CD4-positive, CD25-positive, alpha-beta regulatory T cell (primary cell): ENCODE results near the gene PLCXD3. TPM values are rescaled to one million over a fixed set of nuclear protein-coding genes. Genes with fewer than 3 reads are reported as not detected.

Source experiments
- ATAC-seq, 2 donors: fragments of 150-1000 bp; cut with Tn5 transposase; one replicate each; pipeline ENCODE4 v1.10.0; 2021; ENCODE audit warnings: low read depth in 2 of 2, moderate number of reproducible peaks in 2 of 2, moderate library complexity in 1 of 2
- DNase-seq, 3 donors: peaks; one replicate each; pipeline versions ENCODE4 v3.0.0 to v3.0.0-alpha.2; 2012 to 2022; ENCODE audit warnings: mixed read lengths in 1 of 3
- H3K27ac ChIP-seq: one replicate; pipeline ENCODE4 v1.7.0; 2013; ENCODE audit warnings: mild to moderate bottlenecking, low read length; ENCODE audit not compliant: insufficient read depth, poor library complexity, severe bottlenecking
- H3K27me3 ChIP-seq: one replicate; pipeline ENCODE4 v1.7.0; 2013; ENCODE audit warnings: low read length; ENCODE audit not compliant: control insufficient read depth, insufficient read depth
- H3K36me3 ChIP-seq: one replicate; pipeline ENCODE4 v1.7.0; 2013; ENCODE audit warnings: mild to moderate bottlenecking, low read length, moderate library complexity; ENCODE audit not compliant: control insufficient read depth, insufficient read depth
- H3K4me1 ChIP-seq: 2 replicates; pipeline ENCODE4 v1.7.0; 2013; ENCODE audit warnings: mild to moderate bottlenecking, low read length; ENCODE audit not compliant: insufficient read depth, control insufficient read depth, poor library complexity, severe bottlenecking
- H3K4me3 ChIP-seq: one replicate; pipeline ENCODE4 v1.7.0; 2013; ENCODE audit warnings: low read depth, mild to moderate bottlenecking, low read length, moderate library complexity
- H3K9me3 ChIP-seq, 2 experiments: 1 replicate in 1 of 2; 2 replicates in 1 of 2; pipeline ENCODE4 v1.7.0; 2013; ENCODE audit warnings: low read length in 2 of 2, mild to moderate bottlenecking in 1 of 2, moderate library complexity in 1 of 2; ENCODE audit not compliant: control insufficient read depth in 2 of 2
- H3K27ac Mint-ChIP-seq, 3 donors: one replicate each; pipeline ENCODE4 v1.8.0; 2020 to 2022; ENCODE audit warnings: mild to moderate bottlenecking in 3 of 3, mixed read lengths in 3 of 3, moderate library complexity in 2 of 3
- H3K27me3 Mint-ChIP-seq: one replicate; pipeline ENCODE4 v1.8.0; 2022; ENCODE audit warnings: mild to moderate bottlenecking, mixed read lengths
- H3K36me3 Mint-ChIP-seq: one replicate; pipeline ENCODE4 v1.8.0; 2020; ENCODE audit warnings: mixed read lengths
- H3K4me1 Mint-ChIP-seq, 4 donors: one replicate each; pipeline ENCODE4 v1.8.0; 2020 to 2022; ENCODE audit warnings: mixed read lengths in 4 of 4, mild to moderate bottlenecking in 1 of 4
- H3K4me3 Mint-ChIP-seq, 4 donors: one replicate each; pipeline ENCODE4 v1.8.0; 2020 to 2022; ENCODE audit warnings: mild to moderate bottlenecking in 4 of 4, mixed read lengths in 4 of 4, moderate library complexity in 3 of 4
- H3K9me3 Mint-ChIP-seq, 7 donors: one replicate each; pipeline ENCODE4 v1.8.0; 2020 to 2022; ENCODE audit warnings: mixed read lengths in 7 of 7, mild to moderate bottlenecking in 3 of 7, moderate library complexity in 2 of 7
- polyA plus RNA-seq, 4 donors: library from polyadenylated mRNA; unstranded; fragments of 300-500 nt; fragmentation: Illumina TruSeq; gene quantifications; one replicate each; pipeline ENCODE4 v1.2.3, GENCODE V29; 2021
- total RNA-seq: library from RNA; stranded (reverse); gene quantifications from one replicate; pipeline ENCODE4 v1.2.3, GENCODE V29; 2022

The PLCXD3 gene
- total and polyA plus RNA-seq, 5 donors from 2014 or later, result not detected

GRCh38 chr5:41420492-41421067, 89.8 kb downstream of the PLCXD3 start:
- H3K27ac ChIP-seq, result no peak overlapping the region
- no peak overlapping the region for H3K4me3 Mint-ChIP-seq
- DNase-seq (no peak), ATAC-seq (no peak)
- peaks cover 0 to 3% (median 0%) of the 10 kb centered on the region in 7 donors for H3K9me3 Mint-ChIP-seq
- H3K4me1 Mint-ChIP-seq, result no peaks in the 10 kb centered on the region
- H3K27me3 ChIP-seq, result no peaks in the 10 kb centered on the region
- no peaks in the 10 kb centered on the region for H3K4me1 ChIP-seq
- no peaks in the 10 kb centered on the region for H3K36me3 ChIP-seq
- H3K4me3 ChIP-seq, result no peak overlapping the region
- H3K27ac Mint-ChIP-seq, result no peak overlapping the region
- H3K27me3 Mint-ChIP-seq, result no peaks in the 10 kb centered on the region
- no peaks in the 10 kb centered on the region for H3K36me3 Mint-ChIP-seq
- no peaks in the 10 kb centered on the region for H3K9me3 ChIP-seq

GRCh38 chr5:41418220-41419031, 92.0 kb downstream of the PLCXD3 start:
- Histone ChIP-seq H3K27me3 (no peaks in the 10 kb centered on the region), H3K9me3 (no peaks in the 10 kb centered on the region), H3K36me3 (no peaks in the 10 kb centered on the region), H3K4me3 (no peak overlapping the region), H3K27ac (no peak overlapping the region), H3K4me1 (no peaks in the 10 kb centered on the region)
- no peaks in the 10 kb centered on the region for H3K4me1 Mint-ChIP-seq
- no peaks in the 10 kb centered on the region for H3K27me3 Mint-ChIP-seq
- no peaks in the 10 kb centered on the region for H3K36me3 Mint-ChIP-seq
- no peak overlapping the region for H3K27ac Mint-ChIP-seq
- no peak for DNase-seq
- no peak overlapping the region for H3K4me3 Mint-ChIP-seq
- H3K9me3 Mint-ChIP-seq, result peaks cover 0 to 3% (median 0%) of the 10 kb centered on the region in 7 donors
- no peak for ATAC-seq

DNA sequence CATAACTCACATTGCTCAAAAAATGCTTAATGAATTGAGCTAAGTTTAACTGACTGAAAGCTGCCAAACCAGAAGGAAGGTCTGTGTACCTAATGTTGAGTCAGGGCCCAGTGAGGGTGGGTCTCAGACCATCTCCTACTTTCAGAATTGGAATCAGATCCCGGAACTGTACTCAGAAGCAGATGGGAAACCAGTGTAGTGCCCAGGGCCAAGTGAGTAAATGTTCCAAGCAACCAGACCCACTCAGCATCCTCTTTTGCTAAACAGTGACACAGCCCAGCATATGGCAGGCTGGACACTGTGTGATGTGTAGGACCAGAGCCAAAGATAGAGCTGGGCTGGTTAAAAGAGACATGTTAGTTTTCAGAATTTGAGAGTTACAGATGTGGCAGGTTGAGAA, 94.1 kb downstream of the PLCXD3 start:
- Mint-ChIP-seq H3K4me3 (no peak overlapping the region), H3K27me3 (no peaks in the 10 kb centered on the region), H3K27ac (no peak overlapping the region), H3K4me1 (no peaks in the 10 kb centered on the region), H3K9me3 (peaks cover 0 to 3% (median 0%) of the 10 kb centered on the region in 7 donors), H3K36me3 (no peaks in the 10 kb centered on the region)
- Histone ChIP-seq H3K4me1 (no peaks in the 10 kb centered on the region), H3K27me3 (no peaks in the 10 kb centered on the region), H3K4me3 (no peak overlapping the region), H3K36me3 (no peaks in the 10 kb centered on the region), H3K27ac (no peak overlapping the region), H3K9me3 (no peaks in the 10 kb centered on the region)
- DNase-seq (no peak), ATAC-seq (no peak)

DNA sequence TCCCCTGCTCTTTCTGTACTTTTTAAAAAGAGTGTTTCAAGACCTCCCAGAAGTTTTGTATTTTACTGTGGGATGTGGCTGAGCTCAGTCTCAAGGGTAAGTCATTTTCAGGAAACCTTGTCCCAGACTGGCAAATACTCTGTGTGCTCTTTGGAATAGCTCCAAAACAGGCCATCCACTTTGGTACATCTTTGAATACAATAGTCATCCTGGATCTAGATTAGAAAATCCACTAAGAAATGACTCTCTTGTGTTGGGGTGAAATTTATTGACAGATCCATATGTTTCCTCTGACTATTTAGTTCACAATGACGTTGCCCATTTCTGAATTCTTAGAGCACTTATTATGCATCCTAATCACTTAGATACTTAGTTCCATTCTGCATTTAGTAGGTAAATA, 95.2 kb downstream of the PLCXD3 start:
- Histone ChIP-seq H3K27me3 (no peaks in the 10 kb centered on the region), H3K9me3 (no peaks in the 10 kb centered on the region), H3K4me1 (no peaks in the 10 kb centered on the region), H3K36me3 (no peaks in the 10 kb centered on the region), H3K4me3 (no peak overlapping the region), H3K27ac (no peak overlapping the region)
- no peak for ATAC-seq
- DNase-seq, result no peak
- H3K4me3 Mint-ChIP-seq, result no peak overlapping the region
- H3K9me3 Mint-ChIP-seq, result peaks cover 0 to 3% (median 0%) of the 10 kb centered on the region in 7 donors
- no peak overlapping the region for H3K27ac Mint-ChIP-seq
- no peaks in the 10 kb centered on the region for H3K4me1 Mint-ChIP-seq
- H3K36me3 Mint-ChIP-seq, result no peaks in the 10 kb centered on the region
- no peaks in the 10 kb centered on the region for H3K27me3 Mint-ChIP-seq

GRCh38 chr5:41414598-41414997, 95.8 kb downstream of the PLCXD3 start:
- Histone ChIP-seq H3K27ac (no peak overlapping the region), H3K36me3 (no peaks in the 10 kb centered on the region), H3K9me3 (no peaks in the 10 kb centered on the region), H3K27me3 (no peaks in the 10 kb centered on the region), H3K4me1 (no peaks in the 10 kb centered on the region), H3K4me3 (no peak overlapping the region)
- H3K36me3 Mint-ChIP-seq, result no peaks in the 10 kb centered on the region
- ATAC-seq, result no peak
- peaks cover 0 to 2% (median 0%) of the 10 kb centered on the region in 7 donors for H3K9me3 Mint-ChIP-seq
- no peak overlapping the region for H3K27ac Mint-ChIP-seq
- H3K27me3 Mint-ChIP-seq, result no peaks in the 10 kb centered on the region
- H3K4me3 Mint-ChIP-seq, result no peak overlapping the region
- no peaks in the 10 kb centered on the region for H3K4me1 Mint-ChIP-seq
- no peak for DNase-seq

GRCh38 chr5:41413074-41413473, 97.3 kb downstream of the PLCXD3 start:
- Mint-ChIP-seq H3K36me3 (no peaks in the 10 kb centered on the region), H3K27me3 (no peaks in the 10 kb centered on the region), H3K9me3 (peaks cover 0 to 4% (median 0%) of the 10 kb centered on the region in 7 donors), H3K4me1 (no peaks in the 10 kb centered on the region), H3K4me3 (no peak overlapping the region), H3K27ac (no peak overlapping the region)
- no peaks in the 10 kb centered on the region for H3K9me3 ChIP-seq
- H3K4me3 ChIP-seq, result no peak overlapping the region
- ATAC-seq (no peak), DNase-seq (no peak)
- no peaks in the 10 kb centered on the region for H3K27me3 ChIP-seq
- no peaks in the 10 kb centered on the region for H3K36me3 ChIP-seq
- no peaks in the 10 kb centered on the region for H3K4me1 ChIP-seq
- H3K27ac ChIP-seq, result no peak overlapping the region

GRCh38 chr5:41412496-41412895, 97.9 kb downstream of the PLCXD3 start:
- Mint-ChIP-seq H3K4me1 (no peaks in the 10 kb centered on the region), H3K27ac (no peak overlapping the region), H3K36me3 (no peaks in the 10 kb centered on the region), H3K27me3 (no peaks in the 10 kb centered on the region), H3K9me3 (peaks cover 0 to 4% (median 0%) of the 10 kb centered on the region in 7 donors), H3K4me3 (no peak overlapping the region)
- H3K36me3 ChIP-seq, result no peaks in the 10 kb centered on the region
- no peak overlapping the region for H3K4me3 ChIP-seq
- H3K4me1 ChIP-seq, result no peaks in the 10 kb centered on the region
- DNase-seq (no peak), ATAC-seq (no peak)
- H3K27ac ChIP-seq, result no peak overlapping the region
- no peaks in the 10 kb centered on the region for H3K27me3 ChIP-seq
- no peaks in the 10 kb centered on the region for H3K9me3 ChIP-seq

DNA sequence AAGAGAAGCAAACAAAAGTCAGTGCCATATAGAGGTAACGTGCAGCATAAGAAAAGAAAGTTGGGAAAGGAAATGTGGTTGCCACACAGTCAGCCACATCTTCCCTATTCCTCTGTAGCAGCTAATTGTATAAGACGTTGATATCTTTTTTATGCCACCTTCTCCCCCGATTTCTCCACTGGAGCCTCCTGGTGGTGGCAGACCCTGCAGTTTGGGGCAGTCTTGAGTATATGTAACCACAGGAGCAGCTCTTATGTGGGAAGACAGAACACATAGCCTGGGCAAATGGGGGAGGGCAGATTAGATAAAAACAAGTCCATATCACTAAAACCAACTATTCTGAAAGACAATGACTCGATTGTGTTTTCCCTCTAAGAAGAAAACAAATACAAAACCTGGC, 99.7 kb downstream of the PLCXD3 start:
- ATAC-seq (no peak), DNase-seq (no peak)
- no peaks in the 10 kb centered on the region for H3K36me3 Mint-ChIP-seq
- no peaks in the 10 kb centered on the region for H3K36me3 ChIP-seq
- H3K27ac ChIP-seq, result no peak overlapping the region
- H3K9me3 Mint-ChIP-seq, result peaks cover 0 to 5% (median 0%) of the 10 kb centered on the region in 7 donors
- no peaks in the 10 kb centered on the region for H3K4me1 ChIP-seq
- H3K4me3 Mint-ChIP-seq, result no peak overlapping the region
- no peaks in the 10 kb centered on the region for H3K9me3 ChIP-seq
- no peaks in the 10 kb centered on the region for H3K27me3 ChIP-seq
- H3K4me3 ChIP-seq, result no peak overlapping the region
- H3K27me3 Mint-ChIP-seq, result no peaks in the 10 kb centered on the region
- no peaks in the 10 kb centered on the region for H3K4me1 Mint-ChIP-seq
- H3K27ac Mint-ChIP-seq, result no peak overlapping the region
